Cardiac fibroblast (primary cell): ENCODE results near the gene ZBTB20.

ENCODE experiments used
- DNase-seq, 2 donors: peaks; one replicate each; pipeline versions ENCODE4 v3.0.0 to v3.0.0-alpha.2; 2010; ENCODE audit warnings: low read depth in 2 of 2
- H3K4me3 ChIP-seq, 2 donors: replicated peaks in 1 of 2; 1 replicate in 1 of 2; 2 replicates in 1 of 2; pipeline ENCODE4 v1.5.1; 2011; ENCODE audit warnings: low read depth in 2 of 2, low read length in 2 of 2, mild to moderate bottlenecking in 2 of 2, moderate library complexity in 1 of 2
- TF ChIP-seq, protein P1 (sequence below): IDR thresholded peaks from one replicate; pipeline ENCODE4 v1.5.1; 2011; ENCODE audit warnings: low read depth, mild to moderate bottlenecking, low read length, inconsistent platforms

ZBTB20 gene

DNA sequence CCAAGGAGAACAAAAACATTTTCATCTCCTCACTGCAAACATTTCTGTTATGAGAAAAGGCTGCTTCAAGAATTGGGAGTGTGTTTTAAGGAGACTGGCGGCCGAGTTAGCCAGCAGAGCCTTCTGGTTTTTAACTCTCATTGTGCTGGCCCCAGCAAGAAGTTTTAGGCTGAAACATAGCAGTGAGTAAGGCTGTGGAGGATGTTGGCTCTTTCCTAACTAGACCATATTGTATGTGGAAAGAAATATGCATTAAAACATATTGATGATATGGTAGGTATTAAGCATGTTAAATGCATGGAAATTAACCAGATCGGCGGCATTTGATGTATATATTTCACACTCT is 762.6 kb downstream of the ZBTB20 start:
- TF ChIP-seq, protein P1, sequence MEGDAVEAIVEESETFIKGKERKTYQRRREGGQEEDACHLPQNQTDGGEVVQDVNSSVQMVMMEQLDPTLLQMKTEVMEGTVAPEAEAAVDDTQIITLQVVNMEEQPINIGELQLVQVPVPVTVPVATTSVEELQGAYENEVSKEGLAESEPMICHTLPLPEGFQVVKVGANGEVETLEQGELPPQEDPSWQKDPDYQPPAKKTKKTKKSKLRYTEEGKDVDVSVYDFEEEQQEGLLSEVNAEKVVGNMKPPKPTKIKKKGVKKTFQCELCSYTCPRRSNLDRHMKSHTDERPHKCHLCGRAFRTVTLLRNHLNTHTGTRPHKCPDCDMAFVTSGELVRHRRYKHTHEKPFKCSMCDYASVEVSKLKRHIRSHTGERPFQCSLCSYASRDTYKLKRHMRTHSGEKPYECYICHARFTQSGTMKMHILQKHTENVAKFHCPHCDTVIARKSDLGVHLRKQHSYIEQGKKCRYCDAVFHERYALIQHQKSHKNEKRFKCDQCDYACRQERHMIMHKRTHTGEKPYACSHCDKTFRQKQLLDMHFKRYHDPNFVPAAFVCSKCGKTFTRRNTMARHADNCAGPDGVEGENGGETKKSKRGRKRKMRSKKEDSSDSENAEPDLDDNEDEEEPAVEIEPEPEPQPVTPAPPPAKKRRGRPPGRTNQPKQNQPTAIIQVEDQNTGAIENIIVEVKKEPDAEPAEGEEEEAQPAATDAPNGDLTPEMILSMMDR: no peak
- DNase-seq: no peak
- peak overlapping the region; percentile 26 to 46 for H3K4me3 ChIP-seq

DNA sequence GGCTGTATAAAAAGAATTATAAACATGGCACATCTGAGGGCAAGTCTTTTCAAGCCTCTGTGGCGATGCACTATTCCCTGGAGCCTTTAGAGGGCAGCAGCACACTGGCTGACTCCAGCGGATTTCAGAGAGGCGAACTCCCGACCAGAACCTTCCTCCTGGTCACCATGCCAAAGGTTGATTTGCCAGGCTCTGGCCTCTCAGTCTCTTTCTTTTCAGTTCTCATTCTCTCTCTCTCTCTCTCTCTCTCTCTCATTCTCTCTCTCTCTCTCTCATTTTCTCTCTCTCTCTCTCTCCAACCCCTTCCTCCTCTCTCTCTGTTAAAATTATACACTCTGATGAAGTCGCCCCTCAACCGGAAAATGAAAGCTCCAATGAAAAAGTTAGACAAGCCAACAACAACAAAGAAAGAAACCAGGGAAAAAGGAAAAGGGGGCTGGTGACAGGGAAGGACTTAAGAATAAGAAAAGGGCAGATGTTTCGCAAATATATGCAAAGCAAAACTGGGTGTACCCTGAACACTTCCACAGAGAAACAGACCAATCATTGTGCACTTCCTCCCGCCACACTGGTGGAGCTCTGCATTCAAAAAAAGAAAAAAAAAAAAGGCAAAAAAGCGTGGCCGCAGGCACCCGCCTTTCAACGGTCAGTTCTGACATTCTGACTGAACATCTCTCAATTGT is 763.1 kb downstream of the ZBTB20 start:
- peak overlapping the region; percentile 26 to 46 for H3K4me3 ChIP-seq

DNA sequence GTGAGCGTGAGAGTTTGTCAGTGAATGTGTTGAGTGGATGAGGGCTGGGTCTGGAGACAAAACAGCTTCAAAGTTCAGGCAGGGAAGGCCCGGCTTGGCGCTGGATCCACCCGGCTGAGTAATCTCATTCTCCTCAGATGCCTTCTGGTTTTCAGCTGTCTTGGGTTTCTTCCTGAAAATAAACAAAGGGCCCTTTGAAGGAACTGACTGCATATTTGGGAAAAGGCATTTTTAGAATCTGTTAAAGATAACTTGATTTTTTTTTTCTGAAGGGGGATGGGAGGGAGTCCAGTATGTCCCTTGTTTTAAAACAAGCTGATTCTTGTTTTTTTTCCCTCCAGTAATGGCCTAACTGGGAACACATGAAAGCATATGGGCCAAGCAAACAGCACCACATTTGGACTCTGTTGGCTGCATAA is 766.8 kb downstream of the ZBTB20 start:
- TF ChIP-seq, protein P1: no peak
- no peak overlapping the region for H3K4me3 ChIP-seq
- DNase-seq: peak; percentile 77 to 91

More for the DNA sequence above, 763.1 kb downstream of the ZBTB20 start:
- TF ChIP-seq, protein P1: peak; percentile 98
- DNase-seq: peak; percentile 93

DNA sequence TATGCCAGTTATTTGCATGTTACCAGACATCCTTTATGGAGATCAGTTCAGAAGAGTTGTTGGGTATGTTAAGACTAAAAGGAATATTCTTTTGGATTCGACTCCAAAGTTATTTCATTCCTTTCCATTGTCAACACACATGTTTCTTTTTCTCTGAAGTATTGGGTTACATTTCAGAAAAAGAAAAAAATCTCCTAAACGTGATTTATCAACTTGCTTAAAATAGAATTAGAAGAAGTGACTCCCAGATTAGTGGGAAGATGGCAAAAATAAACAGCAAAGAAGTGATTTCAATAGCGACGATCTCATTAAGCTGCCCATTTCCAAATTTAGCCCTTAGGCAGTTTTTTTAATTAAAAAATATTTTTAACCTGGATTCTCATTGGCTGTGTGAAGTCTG is 767.8 kb downstream of the ZBTB20 start:
- DNase-seq: no peak
- H3K4me3 ChIP-seq: no peak overlapping the region
- TF ChIP-seq, protein P1: no peak

DNA sequence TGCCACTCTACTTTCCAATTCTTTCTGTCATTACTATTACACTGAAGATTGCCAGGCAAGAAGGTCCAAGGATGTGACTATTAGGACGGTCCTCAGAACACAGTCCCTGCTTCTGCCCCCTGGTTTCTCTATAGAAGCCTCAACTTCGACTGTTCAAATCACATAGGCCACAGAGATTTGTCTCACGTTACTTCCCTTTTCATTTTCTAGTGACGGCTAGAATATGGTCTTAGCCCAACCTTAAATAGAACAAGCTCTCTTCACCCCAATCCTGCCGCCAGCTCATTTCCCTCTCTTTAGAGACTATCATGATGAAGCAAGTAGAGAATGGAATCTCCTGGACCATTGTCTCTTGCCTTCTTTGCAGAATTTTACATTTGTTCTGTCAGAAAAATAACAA is 768.3 kb downstream of the ZBTB20 start:
- H3K4me3 ChIP-seq: no peak overlapping the region
- TF ChIP-seq, protein P1: no peak
- no peak for DNase-seq

DNA sequence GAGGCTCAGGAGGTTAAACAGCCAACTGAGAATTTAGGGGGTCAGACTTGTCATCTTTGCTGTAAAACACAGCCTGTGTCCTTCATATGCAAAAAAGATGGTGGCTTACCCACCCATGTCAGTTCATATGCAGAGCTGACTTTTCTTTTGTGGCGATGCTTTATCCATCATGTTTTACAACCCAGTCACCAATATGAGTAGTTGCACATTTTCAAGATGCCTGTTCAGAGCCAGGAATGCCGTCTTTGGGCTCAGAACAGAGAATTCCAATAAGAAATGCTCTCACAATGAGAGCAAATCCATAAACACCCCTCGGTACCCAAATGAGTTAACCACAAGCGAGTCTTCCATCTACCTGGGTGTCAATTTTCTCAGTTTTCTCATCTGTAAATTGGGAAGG is 769.7 kb downstream of the ZBTB20 start:
- DNase-seq: no peak
- H3K4me3 ChIP-seq: no peak overlapping the region
- TF ChIP-seq, protein P1: no peak
